Right lobe of liver (tissue), 4 donors: ENCODE measurements around the gene STMP1.

Source experiments
- CTCF ChIP-seq, 4 donors: fragments of 200-600 bp in 3 of 4; fragments of 450-650 bp in 1 of 4; IDR thresholded peaks; one replicate each; pipeline versions ENCODE4 v1.5.1 to v1.8.0; 2016 to 2022; ENCODE audit warnings: antibody characterized with exemption in 4 of 4, mild to moderate bottlenecking in 2 of 4
- POLR2A ChIP-seq: fragments of 450-650 bp; IDR thresholded peaks from one replicate; pipeline ENCODE4 v1.6.1; 2017; ENCODE audit warnings: antibody characterized with exemption, mild to moderate bottlenecking
- donor health status: DM: no; HTN: no; CAD: no.
- donor health status: DM: no; HTN: no; CAD: no.
- donor health status: DM: no; HTN: yes; CAD: no.

GRCh38 chr7:135723411-135723810 is 61.1 kb downstream of the STMP1 start:
- TF ChIP-seq CTCF (IDR thresholded peaks at IDR 0.05) (no peak), POLR2A (no peak)
